HAP-1 (cell line): ENCODE results near the gene CCDC82.

ENCODE experiments used
- DNase-seq, 2 experiments: peaks; one replicate each; pipeline ENCODE4 v3.0.0-alpha.2; 2016 to 2020; ENCODE audit warnings: low spot score in 2 of 2
- H3K27me3 ChIP-seq: fragments of 250-450 bp; sonication (Bioruptor Pico); 2 replicates; pipeline ENCODE4 v1.5.1; 2020; ENCODE audit warnings: low read depth, mild to moderate bottlenecking, moderate library complexity
- H3K36me3 ChIP-seq: fragments of 250-450 bp; sonication (Bioruptor Pico); replicated peaks from 2 replicates; pipeline ENCODE4 v1.5.1; 2020; ENCODE audit warnings: mild to moderate bottlenecking
- H3K4me1 ChIP-seq: fragments of 250-450 bp; sonication (Bioruptor Pico); 2 replicates; pipeline ENCODE4 v1.5.1; 2020; ENCODE audit warnings: mild to moderate bottlenecking
- H3K4me3 ChIP-seq: fragments of 250-450 bp; sonication (Bioruptor Pico); 2 replicates; pipeline ENCODE4 v1.5.1; 2020; ENCODE audit warnings: mild to moderate bottlenecking, moderate library complexity
- H3K9me3 ChIP-seq: fragments of 250-450 bp; sonication (Bioruptor Pico); 2 replicates; pipeline ENCODE4 v1.5.1; 2020; ENCODE audit warnings: mild to moderate bottlenecking, moderate library complexity
- in situ Hi-C: fragments of 300-500 bp; cut with MboI; formaldehyde crosslinking; loops from 3 replicates; pipeline ENCODE4 v1.14.3; 2020; ENCODE audit warnings: low sequenced_read_pairs, inconsistent platforms, mixed read lengths

Gene CCDC82

GRCh38 chr11:96390488-96390792, 728 bp upstream of the CCDC82 start:
- H3K4me1 ChIP-seq = peaks cover 41% of the 10 kb centered on the region
- H3K36me3 ChIP-seq = no peaks in the 10 kb centered on the region
- in situ Hi-C loops = loop anchor here (25.0 kb wide), 1 partner anchor 553 kb away; no protein-coding TSS in a partner anchor
- H3K27me3 ChIP-seq = no peaks in the 10 kb centered on the region
- no peaks in the 10 kb centered on the region for H3K9me3 ChIP-seq
- DNase-seq = no peak
- H3K4me3 ChIP-seq = peak overlapping the region; percentile 72

GRCh38 chr11:96388891-96389719, 607 bp downstream of the CCDC82 start:
- in situ Hi-C loops = loop anchor here (25.0 kb wide), 1 partner anchor 552 kb away; no protein-coding TSS in a partner anchor
- DNase-seq = peak in 1 of 2 experiments; percentile 66
- H3K4me3 ChIP-seq = peak overlapping the region; percentile 72
- no peaks in the 10 kb centered on the region; the same call in 1 of the 2 replicates for H3K36me3 ChIP-seq
- peaks cover 48% of the 10 kb centered on the region for H3K4me1 ChIP-seq
- H3K27me3 ChIP-seq = no peaks in the 10 kb centered on the region
- no peaks in the 10 kb centered on the region for H3K9me3 ChIP-seq

- in situ Hi-C loops = loop anchor here (25.0 kb wide), 1 partner anchor 548 kb away; no protein-coding TSS in a partner anchor
- H3K4me1 ChIP-seq = peaks cover 31% of the 10 kb centered on the region
- no peaks in the 10 kb centered on the region for H3K27me3 ChIP-seq
- peaks cover 12% of the 10 kb centered on the region for H3K36me3 ChIP-seq
- no peak overlapping the region for H3K4me3 ChIP-seq
- H3K9me3 ChIP-seq = no peaks in the 10 kb centered on the region
- peak in 1 of 2 experiments; percentile 59 for DNase-seq
Observed at GRCh38 chr11:96385187-96385586, 4.5 kb downstream of the CCDC82 start.

GRCh38 chr11:96384156-96384555, 5.6 kb downstream of the CCDC82 start:
- in situ Hi-C loops = loop anchor here (25.0 kb wide), 1 partner anchor 547 kb away; no protein-coding TSS in a partner anchor
- no peaks in the 10 kb centered on the region for H3K27me3 ChIP-seq

GRCh38 chr11:96376796-96377195, 12.9 kb downstream of the CCDC82 start:
- peaks cover 13% of the 10 kb centered on the region for H3K36me3 ChIP-seq
- H3K27me3 ChIP-seq = no peaks in the 10 kb centered on the region
- in situ Hi-C loops = loop anchor here (25.0 kb wide), 1 partner anchor 539 kb away; no protein-coding TSS in a partner anchor
- DNase-seq = no peak
- H3K9me3 ChIP-seq = no peaks in the 10 kb centered on the region
- no peaks in the 10 kb centered on the region for H3K4me1 ChIP-seq
- H3K4me3 ChIP-seq = no peak overlapping the region

More at GRCh38 chr11:96384156-96384555, 5.6 kb downstream of the CCDC82 start:
- peaks cover 31% of the 10 kb centered on the region for H3K4me1 ChIP-seq
- DNase-seq = no peak
- H3K9me3 ChIP-seq = no peaks in the 10 kb centered on the region
- H3K36me3 ChIP-seq = peaks cover 12% of the 10 kb centered on the region
- no peak overlapping the region for H3K4me3 ChIP-seq

- Histone ChIP-seq H3K4me3 (no peak overlapping the region), H3K36me3 (peaks cover 5% of the 10 kb centered on the region), H3K4me1 (no peaks in the 10 kb centered on the region), H3K27me3 (no peaks in the 10 kb centered on the region), H3K9me3 (no peaks in the 10 kb centered on the region)
- no peak for DNase-seq
- in situ Hi-C loops = no loop called here
Observed at GRCh38 chr11:96373826-96374225, 15.9 kb downstream of the CCDC82 start.

GRCh38 chr11:96367342-96367741, 22.4 kb downstream of the CCDC82 start:
- H3K9me3 ChIP-seq = no peaks in the 10 kb centered on the region
- no peak for DNase-seq
- peaks cover 3% of the 10 kb centered on the region; the same call in 1 of the 2 replicates for H3K36me3 ChIP-seq
- H3K4me1 ChIP-seq = no peaks in the 10 kb centered on the region
- H3K4me3 ChIP-seq = no peak overlapping the region
- in situ Hi-C loops = no loop called here
- H3K27me3 ChIP-seq = no peaks in the 10 kb centered on the region

- in situ Hi-C loops = no loop called here
- H3K27me3 ChIP-seq = no peaks in the 10 kb centered on the region
- H3K36me3 ChIP-seq = peaks cover 3% of the 10 kb centered on the region; the same call in 1 of the 2 replicates
- H3K4me1 ChIP-seq = no peaks in the 10 kb centered on the region
- no peaks in the 10 kb centered on the region for H3K9me3 ChIP-seq
- no peak for DNase-seq
- no peak overlapping the region for H3K4me3 ChIP-seq
Observed at GRCh38 chr11:96366024-96366423, 23.7 kb downstream of the CCDC82 start.

- Histone ChIP-seq H3K4me3 (no peak overlapping the region), H3K27me3 (no peaks in the 10 kb centered on the region), H3K4me1 (no peaks in the 10 kb centered on the region), H3K36me3 (peaks cover 3% of the 10 kb centered on the region; the same call in 1 of the 2 replicates), H3K9me3 (no peaks in the 10 kb centered on the region)
- no peak for DNase-seq
- in situ Hi-C loops = no loop called here
Observed at GRCh38 chr11:96365493-96365892, 24.2 kb downstream of the CCDC82 start.

GRCh38 chr11:96361778-96362177, 27.9 kb downstream of the CCDC82 start:
- H3K36me3 ChIP-seq = 0 out of 2 replicates have a peak, but pooled peaks cover 3% of the 10 kb centered on the region
- no peak for DNase-seq
- in situ Hi-C loops = no loop called here

GRCh38 chr11:96358321-96358720, 31.4 kb downstream of the CCDC82 start:
- peaks cover 18% of the 10 kb centered on the region for H3K4me1 ChIP-seq
- in situ Hi-C loops = no loop called here
- no peaks in the 10 kb centered on the region for H3K36me3 ChIP-seq
- no peaks in the 10 kb centered on the region for H3K27me3 ChIP-seq
- no peak overlapping the region for H3K4me3 ChIP-seq
- DNase-seq = no peak
- no peaks in the 10 kb centered on the region for H3K9me3 ChIP-seq

More at GRCh38 chr11:96361778-96362177, 27.9 kb downstream of the CCDC82 start:
- Histone ChIP-seq H3K9me3 (no peaks in the 10 kb centered on the region), H3K4me1 (peaks cover 13% of the 10 kb centered on the region), H3K4me3 (no peak overlapping the region), H3K27me3 (no peaks in the 10 kb centered on the region)

- in situ Hi-C loops = no loop called here
- H3K4me3 ChIP-seq = no peak overlapping the region
- DNase-seq = no peak
- no peaks in the 10 kb centered on the region for H3K27me3 ChIP-seq
- H3K4me1 ChIP-seq = peaks cover 18% of the 10 kb centered on the region
- H3K36me3 ChIP-seq = no peaks in the 10 kb centered on the region
- H3K9me3 ChIP-seq = no peaks in the 10 kb centered on the region
Observed at GRCh38 chr11:96357794-96358193, 31.9 kb downstream of the CCDC82 start.

GRCh38 chr11:96356848-96357247, 32.9 kb downstream of the CCDC82 start:
- in situ Hi-C loops = no loop called here
- Histone ChIP-seq H3K4me3 (no peak overlapping the region), H3K9me3 (no peaks in the 10 kb centered on the region), H3K27me3 (no peaks in the 10 kb centered on the region), H3K36me3 (no peaks in the 10 kb centered on the region), H3K4me1 (peaks cover 18% of the 10 kb centered on the region)
- DNase-seq = peak; percentile 51 to 74

- DNase-seq = peak; percentile 93 to 94
- Histone ChIP-seq H3K27me3 (no peaks in the 10 kb centered on the region), H3K4me1 (peaks cover 40% of the 10 kb centered on the region), H3K36me3 (no peaks in the 10 kb centered on the region), H3K9me3 (no peaks in the 10 kb centered on the region), H3K4me3 (peak within 1 kb of the TSS; percentile 54)
- in situ Hi-C loops = no loop called here
Observed at GRCh38 chr11:96342961-96343711, 46.6 kb downstream of the CCDC82 start, which contains the start of gene MAML2. MAML2 (minus strand) TSS chr11:96343195; CDS start chr11:96341895, 1,300 bp downstream.
